Dermis microvascular lymphatic vessel endothelial cell (primary cell): ENCODE data around the gene B4GALT3. TPM values are rescaled to one million over a fixed set of nuclear protein-coding genes. Genes with fewer than 3 reads are reported as not detected.

Source experiments
- DNase-seq, 2 donors: peaks; one replicate each; pipeline versions ENCODE4 v3.0.0 to v3.0.0-alpha.2; 2010; ENCODE audit warnings: low read depth in 2 of 2
- total RNA-seq: library from RNA; depleted of rRNA; stranded (reverse); fragments of >200 nt; gene quantifications from 2 replicates; pipeline ENCODE4 v1.2.1, GENCODE V29; 2014

Gene B4GALT3
- total RNA-seq, 1 donor from 2014 or later: 17.5 TPM

- no peak for DNase-seq
Measured at GRCh38 chr1:161163793-161164192, 13.5 kb downstream of the B4GALT3 start.

DNA sequence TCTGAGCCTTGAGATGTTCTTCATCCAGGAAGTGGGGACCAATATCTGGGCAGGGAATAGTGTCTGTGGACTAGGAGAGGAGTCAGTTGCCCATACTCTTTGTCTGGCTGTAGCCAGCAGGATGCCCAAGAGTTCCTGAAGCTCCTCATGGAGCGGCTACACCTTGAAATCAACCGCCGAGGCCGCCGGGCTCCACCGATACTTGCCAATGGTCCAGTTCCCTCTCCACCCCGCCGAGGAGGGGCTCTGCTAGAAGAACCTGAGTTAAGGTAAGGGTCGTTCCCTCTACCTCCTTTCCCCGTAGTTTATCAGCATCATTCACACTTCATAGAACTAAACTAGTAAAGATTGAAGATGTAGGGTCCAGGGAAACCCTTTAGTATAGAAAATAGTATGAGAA is 14.5 kb downstream of the B4GALT3 start:
- no peak for DNase-seq

DNA sequence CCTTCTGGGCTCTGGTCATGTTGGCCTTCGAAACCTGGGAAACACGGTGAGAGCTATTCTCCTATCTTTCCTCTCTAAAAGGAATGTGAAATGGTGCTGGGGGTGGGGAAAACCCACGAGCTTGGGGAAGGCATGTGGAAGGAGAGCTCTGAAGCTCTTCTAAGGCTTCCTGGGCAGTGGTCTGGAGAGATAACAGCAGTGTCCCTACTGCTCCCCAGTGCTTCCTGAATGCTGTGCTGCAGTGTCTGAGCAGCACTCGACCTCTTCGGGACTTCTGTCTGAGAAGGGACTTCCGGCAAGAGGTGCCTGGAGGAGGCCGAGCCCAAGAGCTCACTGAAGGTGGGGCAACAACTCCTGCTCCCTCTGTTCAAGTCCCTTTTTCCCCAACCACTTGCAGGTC is 15.3 kb downstream of the B4GALT3 start:
- DNase-seq: no peak

- no peak for DNase-seq
Measured at GRCh38 chr1:161161652-161162051, 15.7 kb downstream of the B4GALT3 start.

DNA sequence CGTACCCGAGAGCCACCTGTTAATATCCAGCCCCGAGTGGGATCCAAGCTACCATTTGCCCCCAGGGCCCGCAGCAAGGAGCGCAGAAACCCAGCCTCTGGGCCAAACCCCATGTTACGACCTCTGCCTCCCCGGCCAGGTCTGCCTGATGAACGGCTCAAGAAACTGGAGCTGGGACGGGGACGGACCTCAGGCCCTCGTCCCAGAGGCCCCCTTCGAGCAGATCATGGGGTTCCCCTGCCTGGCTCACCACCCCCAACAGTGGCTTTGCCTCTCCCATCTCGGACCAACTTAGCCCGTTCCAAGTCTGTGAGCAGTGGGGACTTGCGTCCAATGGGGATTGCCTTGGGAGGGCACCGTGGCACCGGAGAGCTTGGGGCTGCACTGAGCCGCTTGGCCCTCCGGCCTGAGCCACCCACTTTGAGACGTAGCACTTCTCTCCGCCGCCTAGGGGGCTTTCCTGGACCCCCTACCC is 16.6 kb downstream of the B4GALT3 start:
- no peak for DNase-seq

DNA sequence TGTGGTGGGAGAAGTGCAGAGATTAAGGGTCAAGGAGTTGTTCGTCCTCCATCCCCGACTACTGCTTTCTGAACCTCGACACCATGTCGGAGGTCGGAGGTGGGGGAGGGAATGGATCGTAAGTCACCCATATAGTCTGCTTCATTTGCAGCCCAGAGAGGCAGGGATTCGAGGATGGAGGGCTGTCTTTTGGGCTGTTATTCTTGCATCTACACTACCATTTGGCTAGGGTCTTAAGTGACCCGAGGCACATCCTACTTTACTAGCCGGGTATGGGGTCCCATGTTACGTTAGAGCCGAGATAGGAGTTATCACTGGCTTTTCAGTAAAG is 17.4 kb downstream of the B4GALT3 start:
- no peak for DNase-seq

DNA sequence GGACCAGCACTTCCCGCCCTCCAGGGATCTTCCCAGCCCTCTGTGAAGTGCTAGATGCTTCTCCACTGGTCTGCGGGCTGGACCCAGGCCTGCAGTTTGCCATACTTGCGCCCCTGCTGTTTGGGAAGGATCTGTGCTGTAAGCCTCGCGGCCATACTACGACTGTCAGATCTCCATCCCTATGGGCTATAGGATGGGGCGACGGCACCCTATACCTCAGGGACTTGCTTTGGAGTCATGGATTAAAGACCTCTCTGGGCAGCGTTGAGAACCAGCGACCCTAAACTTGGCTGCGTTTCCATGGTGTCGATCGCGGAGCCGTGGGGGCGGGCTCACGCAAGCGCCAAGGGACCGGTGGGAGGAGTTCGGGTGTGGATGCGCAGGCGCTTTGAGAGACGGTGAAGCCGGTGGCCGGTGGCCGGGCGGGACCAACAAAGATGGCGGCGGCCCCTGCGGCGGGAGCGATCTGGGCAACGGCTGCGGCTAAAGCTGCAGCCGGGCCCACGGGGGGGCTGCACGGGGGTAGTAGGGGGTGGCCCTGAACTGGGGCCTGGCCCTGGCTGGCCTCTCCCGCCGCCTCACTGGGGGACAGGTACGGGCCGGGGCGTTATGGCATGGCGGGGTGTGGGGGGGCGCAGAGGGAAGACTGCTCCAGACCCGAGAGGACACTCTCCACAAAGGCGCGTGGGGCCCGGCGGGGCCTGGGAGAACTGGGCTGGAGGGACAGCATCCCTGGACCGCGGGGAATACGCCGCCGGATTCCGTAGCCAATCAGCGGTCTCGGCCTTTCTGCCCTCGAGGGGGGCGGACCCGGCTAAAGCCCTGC is 18.0 kb downstream of the B4GALT3 start, which contains the start of gene USP21:
USP21 (plus strand) TSS at position 414 of the 826 bp plus-strand sequence. CDS start 1,141 bp downstream, outside the sequence.
- peak; percentile 78 to 90 for DNase-seq

GRCh38 chr1:161158316-161159010 is 18.8 kb downstream of the B4GALT3 start:
- DNase-seq: no peak

- no peak for DNase-seq
Measured at GRCh38 chr1:161157867-161158266, 19.4 kb downstream of the B4GALT3 start.

DNA sequence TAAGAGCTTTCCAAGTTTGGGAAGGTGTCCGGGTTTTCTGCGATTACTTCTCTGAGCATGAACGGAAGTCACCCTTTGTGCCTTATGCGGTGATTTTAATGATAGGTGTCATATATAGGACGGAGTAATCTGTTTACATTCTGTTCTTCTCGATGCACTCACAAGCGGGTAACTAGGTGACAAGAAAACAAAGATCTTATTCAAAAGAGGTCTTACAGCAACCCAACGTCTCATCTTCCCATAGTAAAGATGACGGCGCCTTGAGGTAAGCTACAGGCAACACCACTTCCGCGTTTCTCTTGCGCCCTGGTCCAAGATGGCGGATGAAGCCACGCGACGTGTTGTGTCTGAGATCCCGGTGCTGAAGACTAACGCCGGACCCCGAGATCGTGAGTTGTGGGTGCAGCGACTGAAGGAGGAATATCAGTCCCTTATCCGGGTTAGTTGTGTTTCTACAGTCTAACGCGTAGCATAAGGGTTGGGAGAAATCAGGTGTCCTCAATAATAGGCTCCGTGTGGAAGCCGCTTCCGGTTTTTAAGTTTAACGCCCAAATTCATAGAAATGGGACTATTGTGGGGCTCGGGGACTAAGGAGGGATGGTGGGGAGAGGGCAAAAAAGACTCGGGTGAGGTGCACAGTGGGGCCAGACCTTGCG is 23.5 kb downstream of the B4GALT3 start, which contains the start of gene UFC1:
UFC1 (plus strand) TSS at position 297 of the 656 bp plus-strand sequence; CDS start at position 317, 20 bp downstream.
- DNase-seq: peak; percentile 76 to 90

GRCh38 chr1:161153176-161153575 is 24.1 kb downstream of the B4GALT3 start:
- no peak for DNase-seq

DNA sequence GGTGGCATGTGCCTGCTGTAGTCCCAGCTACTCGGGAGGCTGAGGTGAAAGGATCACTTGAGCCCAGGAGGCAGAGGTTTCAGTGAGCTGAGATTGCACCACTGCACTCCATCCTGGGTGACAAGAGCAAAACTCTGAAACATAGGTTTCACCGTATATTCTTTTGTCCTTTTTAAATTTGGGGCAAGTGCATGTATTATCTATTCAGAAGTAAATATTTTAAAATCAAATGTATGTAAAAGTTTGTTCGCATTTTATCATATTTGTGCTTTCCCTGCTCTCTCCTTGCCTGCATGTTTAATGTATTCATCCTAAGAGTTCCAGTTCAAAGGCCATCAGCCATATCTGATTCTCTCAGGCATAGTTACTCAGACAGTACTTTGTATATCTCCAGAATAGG is 31.5 kb downstream of the B4GALT3 start:
- no peak for DNase-seq

DNA sequence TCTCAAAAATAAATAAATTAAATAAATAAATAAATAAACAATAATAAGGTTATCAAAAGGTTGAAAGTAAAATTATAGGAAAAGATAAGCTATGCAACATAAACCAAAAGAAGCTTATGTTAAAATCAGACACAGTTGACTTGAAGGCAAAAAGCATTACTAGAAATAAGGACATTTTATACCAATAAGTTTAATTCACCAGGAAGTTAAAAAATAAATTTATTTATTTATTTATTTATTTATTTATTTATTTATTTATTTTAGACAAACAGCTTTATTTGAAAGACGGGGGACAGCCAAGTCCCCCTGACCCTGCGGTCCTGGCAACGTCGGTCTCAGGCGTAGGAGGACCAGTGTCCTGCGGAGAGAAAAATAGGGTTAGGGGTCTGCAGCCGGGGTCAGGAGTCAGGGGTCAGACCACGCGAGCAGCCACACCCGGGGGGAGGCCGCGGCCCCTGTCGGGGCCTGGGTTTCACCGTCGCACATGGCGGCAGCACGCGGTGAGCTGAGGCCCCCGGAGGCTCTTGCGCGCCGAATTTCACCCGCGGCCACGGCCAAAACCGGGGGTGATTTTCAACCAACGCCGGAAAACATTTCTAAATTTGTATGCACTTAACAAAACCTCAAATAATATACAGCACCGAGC is 36.4 kb downstream of the B4GALT3 start:
- DNase-seq: no peak

DNA sequence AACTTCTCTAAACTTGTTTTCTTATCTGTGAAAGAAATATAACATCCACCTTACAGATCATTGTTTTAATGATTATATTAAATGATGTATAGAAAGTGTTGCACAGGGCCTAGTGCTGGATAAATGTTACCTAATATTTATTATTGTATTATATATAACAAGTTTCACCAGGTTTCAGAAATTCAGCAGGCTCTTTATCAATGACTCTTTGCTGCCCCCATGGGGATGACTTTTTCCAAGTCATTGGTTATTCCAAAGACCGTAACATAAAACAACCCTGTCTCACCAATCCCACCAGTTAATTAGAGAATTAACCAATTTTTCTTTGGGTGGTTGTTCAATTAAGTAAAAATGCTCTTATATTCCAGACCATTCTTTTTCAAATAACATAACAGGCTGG is 37.5 kb downstream of the B4GALT3 start:
- peak; percentile 66 to 74 for DNase-seq

DNA sequence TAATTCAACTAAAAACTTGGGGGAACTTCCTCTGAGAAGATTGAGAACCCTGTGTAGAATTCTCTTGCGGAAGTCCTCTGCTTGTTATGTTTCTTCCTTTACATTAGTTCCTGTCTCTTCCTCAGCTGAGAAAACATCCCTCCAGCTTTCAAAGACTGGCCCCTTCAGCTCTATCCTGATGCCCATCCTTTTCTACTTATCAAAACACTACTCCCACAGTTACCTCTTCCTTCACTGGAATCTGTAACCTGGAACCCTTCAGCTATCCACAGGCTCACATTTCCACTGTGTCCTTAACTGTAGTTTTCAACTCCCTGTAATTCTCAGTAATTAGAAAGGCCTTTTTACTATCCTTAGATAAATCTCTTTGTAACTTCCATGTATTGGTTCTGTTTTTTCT is 38.9 kb downstream of the B4GALT3 start:
- no peak for DNase-seq

DNA sequence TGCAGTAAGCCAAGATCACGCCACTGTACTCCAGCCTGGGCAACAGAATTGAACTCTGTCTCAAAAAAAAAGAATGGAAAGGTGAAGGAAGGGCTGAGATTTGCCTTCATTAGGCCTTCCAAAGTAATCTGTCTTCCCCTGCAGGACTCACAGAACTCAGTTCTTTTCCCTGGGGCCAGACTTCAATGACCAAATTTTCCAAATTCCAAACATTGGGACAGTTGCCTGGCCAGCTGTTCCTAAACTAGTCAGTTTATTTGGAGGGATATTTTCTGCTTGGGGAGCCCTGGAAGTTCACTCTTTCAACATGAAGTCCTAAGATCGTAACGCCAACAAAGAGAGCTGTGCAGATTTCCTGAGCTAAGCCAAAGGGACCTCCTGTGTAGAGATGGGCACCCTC is 39.4 kb downstream of the B4GALT3 start:
- no peak for DNase-seq

GRCh38 chr1:161133220-161133740 is 44.0 kb downstream of the B4GALT3 start:
- peak in 1 of 2 donors; percentile 17 for DNase-seq

GRCh38 chr1:161132410-161133219 is 44.7 kb downstream of the B4GALT3 start, which contains the start of gene DEDD:
Gene DEDD (minus strand): TSS chr1:161132667. CDS start chr1:161124462, 8,205 bp downstream.
- peak; percentile 91 to 96 for DNase-seq

GRCh38 chr1:161131523-161132409 is 45.5 kb downstream of the B4GALT3 start:
- peak in 1 of 2 donors; percentile 38 for DNase-seq
